ENCODE measurements around the gene TPRA1.
A peak's percentile ranks its signal among the peaks of the same experiment; 100 is the strongest.
"Not testable (repeated sequence)": the region's sequence is repeated elsewhere in the genome, so short reads cannot be mapped to it uniquely, and the experiment has no call there.

Gene TPRA1

DNA sequence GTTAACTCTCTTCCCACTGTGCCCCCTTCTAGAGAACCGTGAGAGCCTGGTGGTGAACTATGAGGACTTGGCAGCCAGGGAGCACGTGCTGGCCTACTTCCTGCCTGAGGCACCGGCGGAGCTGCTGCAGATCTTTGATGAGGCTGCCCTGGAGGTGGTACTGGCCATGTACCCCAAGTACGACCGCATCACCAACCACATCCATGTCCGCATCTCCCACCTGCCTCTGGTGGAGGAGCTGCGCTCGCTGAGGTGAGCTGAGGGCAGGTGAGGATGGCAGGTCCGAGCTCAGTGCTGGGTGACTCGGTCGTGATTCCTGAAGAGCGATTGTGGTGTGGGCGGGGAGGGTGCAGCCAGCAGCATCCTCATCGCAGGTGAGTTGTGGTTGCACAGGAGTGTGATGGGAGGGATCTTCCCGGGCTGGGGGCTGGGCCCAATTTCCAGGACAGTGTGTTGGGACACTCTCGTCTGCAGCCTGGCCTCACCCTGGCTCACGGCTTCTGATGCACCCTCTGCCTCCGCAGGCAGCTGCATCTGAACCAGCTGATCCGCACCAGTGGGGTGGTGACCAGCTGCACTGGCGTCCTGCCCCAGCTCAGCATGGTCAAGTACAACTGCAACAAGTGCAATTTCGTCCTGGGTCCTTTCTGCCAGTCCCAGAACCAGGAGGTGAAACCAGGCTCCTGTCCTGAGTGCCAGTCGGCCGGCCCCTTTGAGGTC is 15.7 kb upstream of the TPRA1 start:
- H3K4me3 Mint-ChIP-seq: no peak overlapping the region
- H3K27me3 Mint-ChIP-seq: no peaks in the 10 kb centered on the region
- no peaks in the 10 kb centered on the region for H3K9me3 Mint-ChIP-seq
- no peak for ATAC-seq
- H3K27ac Mint-ChIP-seq: no peak overlapping the region
- peaks cover 44% of the 10 kb centered on the region for H3K4me1 Mint-ChIP-seq
- H3K36me3 Mint-ChIP-seq: peaks cover 92% of the 10 kb centered on the region

DNA sequence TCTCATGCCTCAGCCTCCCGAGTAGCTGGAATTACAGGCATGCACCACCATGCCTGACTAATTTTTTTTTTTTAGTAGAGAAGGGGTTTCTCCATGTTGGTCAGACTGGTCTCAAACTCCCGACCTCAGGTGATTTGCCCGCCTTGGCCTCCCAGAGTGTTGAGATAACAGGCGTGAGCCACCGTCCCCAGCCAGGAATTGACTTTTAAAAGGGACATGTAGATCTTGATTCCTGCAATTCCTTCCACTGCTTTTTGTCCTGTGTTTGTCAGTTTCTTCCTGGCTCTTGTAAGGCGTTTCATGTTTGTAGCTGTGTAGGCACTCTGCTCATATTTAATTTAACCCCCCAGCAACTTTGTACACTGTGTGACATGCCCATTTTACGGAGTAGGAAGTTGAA is 15.0 kb upstream of the TPRA1 start:
- not testable (repeated sequence) for H3K4me3 Mint-ChIP-seq, H3K27ac Mint-ChIP-seq, H3K27me3 Mint-ChIP-seq, H3K9me3 Mint-ChIP-seq, ATAC-seq
- Mint-ChIP-seq H3K4me1 (peaks cover 45% of the 10 kb centered on the region), H3K36me3 (peaks cover 85% of the 10 kb centered on the region)

DNA sequence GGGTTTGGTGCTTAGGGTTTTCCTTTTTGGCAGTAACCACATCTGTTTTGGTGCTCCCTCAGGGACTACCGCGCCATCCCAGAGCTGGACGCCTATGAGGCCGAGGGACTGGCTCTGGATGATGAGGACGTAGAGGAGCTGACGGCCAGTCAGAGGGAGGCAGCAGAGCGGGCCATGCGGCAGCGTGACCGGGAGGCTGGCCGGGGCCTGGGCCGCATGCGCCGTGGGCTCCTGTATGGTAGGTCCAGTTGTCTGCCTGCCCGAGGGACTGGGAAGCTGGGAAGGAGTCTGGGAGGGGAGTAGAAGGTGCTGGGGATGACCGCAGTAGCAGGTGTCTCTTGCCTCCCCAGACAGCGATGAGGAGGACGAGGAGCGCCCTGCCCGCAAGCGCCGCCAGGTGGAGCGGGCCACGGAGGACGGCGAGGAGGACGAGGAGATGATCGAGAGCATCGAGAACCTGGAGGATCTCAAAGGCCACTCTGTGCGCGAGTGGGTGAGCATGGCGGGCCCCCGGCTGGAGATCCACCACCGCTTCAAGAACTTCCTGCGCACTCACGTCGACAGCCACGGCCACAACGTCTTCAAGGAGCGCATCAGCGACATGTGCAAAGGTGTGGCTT is 14.1 kb upstream of the TPRA1 start:
- Mint-ChIP-seq H3K9me3 (no peaks in the 10 kb centered on the region), H3K4me1 (peaks cover 36% of the 10 kb centered on the region), H3K4me3 (no peak overlapping the region), H3K27ac (no peak overlapping the region), H3K27me3 (no peaks in the 10 kb centered on the region), H3K36me3 (peaks cover 76% of the 10 kb centered on the region)
- ATAC-seq: no peak

DNA sequence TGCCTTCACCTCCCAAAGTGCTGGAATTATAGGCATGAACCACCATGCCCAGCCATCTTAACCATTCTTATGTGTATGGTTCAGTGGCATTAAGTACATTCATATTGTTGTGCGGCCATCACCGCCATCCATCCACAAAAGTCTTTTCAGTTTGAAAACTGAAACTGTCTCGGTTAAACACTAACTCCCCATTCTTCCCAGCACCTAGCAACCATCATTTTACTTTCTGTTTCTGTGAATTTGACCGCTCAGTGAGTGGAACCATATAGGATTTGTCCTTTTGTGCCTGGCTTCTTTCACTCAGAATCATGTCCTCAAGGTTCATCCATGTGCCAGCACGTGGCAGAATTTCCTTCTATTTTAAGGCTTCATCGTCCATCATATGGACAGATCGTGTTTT is 13.5 kb upstream of the TPRA1 start:
- ATAC-seq: no peak
- Mint-ChIP-seq H3K27ac (no peak overlapping the region), H3K36me3 (peaks cover 72% of the 10 kb centered on the region), H3K4me3 (no peak overlapping the region), H3K4me1 (peaks cover 34% of the 10 kb centered on the region), H3K9me3 (no peaks in the 10 kb centered on the region), H3K27me3 (no peaks in the 10 kb centered on the region)

DNA sequence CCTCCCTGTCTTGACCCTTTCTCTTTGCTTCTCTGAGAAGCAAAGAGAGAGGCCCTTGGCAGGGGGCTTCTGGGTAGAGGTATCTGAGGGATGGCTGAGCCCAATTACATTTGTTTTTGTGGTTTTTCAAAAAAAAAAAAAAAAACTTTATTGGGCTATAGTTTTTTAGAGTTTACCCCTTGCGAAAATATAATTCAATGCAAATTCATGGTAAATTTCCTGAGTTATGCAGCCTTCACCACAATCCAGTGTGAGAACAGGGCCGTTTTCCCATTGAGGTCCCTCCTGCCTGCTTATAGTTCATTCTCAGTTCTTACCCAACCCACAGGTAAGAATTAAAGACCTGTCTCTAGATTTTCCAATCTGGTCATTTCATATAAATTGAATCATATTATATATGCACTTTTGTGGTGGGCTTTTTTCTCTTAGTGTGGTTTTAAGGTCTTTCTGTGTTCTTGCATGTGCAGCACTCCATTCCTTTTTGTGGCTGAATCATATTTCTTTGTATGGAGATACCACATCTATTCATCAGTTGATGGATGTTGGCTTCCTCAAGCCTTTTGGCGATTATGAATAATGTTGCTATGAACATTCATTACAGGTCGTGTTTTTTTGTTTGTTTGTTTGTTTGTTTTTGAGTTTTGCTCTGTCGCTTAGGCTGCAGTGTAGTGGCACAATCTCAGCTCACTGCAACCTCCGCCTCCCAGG is 10.4 kb upstream of the TPRA1 start:
- Mint-ChIP-seq H3K27me3 (no peaks in the 10 kb centered on the region), H3K4me1 (peaks cover 44% of the 10 kb centered on the region), H3K9me3 (no peaks in the 10 kb centered on the region), H3K4me3 (no peak overlapping the region), H3K27ac (no peak overlapping the region), H3K36me3 (peaks cover 40% of the 10 kb centered on the region)
- ATAC-seq: no peak

DNA sequence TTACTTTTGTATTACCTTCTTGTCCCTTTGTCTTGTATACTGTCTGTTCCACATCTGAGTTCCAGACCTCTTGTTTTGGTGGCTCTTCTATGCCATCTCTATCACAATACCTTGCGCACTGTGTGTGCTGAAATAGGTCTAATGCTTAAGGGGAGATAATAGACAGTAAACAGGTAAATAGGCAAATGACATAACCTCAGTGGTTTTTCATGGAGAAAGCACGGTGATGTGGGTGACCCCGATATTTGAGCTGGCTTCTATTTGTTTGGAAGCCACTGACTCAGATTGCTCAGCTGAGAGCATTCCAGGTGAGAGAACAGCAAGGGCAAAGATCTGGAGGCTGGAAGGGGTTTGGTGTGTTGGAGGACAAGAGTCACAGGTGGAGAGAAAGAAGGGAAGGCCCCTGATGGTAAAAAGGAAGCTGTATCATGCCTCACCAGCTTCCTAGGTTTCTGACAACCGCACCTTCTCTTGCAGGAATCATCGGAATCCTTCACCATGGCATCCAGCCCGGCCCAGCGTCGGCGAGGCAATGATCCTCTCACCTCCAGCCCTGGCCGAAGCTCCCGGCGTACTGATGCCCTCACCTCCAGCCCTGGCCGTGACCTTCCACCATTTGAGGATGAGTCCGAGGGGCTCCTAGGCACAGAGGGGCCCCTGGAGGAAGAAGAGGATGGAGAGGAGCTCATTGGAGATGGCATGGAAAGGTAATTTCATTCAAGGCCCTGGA is 8.5 kb upstream of the TPRA1 start:
- peaks cover 21% of the 10 kb centered on the region for H3K36me3 Mint-ChIP-seq
- no peaks in the 10 kb centered on the region for H3K9me3 Mint-ChIP-seq
- ATAC-seq: no peak

DNA sequence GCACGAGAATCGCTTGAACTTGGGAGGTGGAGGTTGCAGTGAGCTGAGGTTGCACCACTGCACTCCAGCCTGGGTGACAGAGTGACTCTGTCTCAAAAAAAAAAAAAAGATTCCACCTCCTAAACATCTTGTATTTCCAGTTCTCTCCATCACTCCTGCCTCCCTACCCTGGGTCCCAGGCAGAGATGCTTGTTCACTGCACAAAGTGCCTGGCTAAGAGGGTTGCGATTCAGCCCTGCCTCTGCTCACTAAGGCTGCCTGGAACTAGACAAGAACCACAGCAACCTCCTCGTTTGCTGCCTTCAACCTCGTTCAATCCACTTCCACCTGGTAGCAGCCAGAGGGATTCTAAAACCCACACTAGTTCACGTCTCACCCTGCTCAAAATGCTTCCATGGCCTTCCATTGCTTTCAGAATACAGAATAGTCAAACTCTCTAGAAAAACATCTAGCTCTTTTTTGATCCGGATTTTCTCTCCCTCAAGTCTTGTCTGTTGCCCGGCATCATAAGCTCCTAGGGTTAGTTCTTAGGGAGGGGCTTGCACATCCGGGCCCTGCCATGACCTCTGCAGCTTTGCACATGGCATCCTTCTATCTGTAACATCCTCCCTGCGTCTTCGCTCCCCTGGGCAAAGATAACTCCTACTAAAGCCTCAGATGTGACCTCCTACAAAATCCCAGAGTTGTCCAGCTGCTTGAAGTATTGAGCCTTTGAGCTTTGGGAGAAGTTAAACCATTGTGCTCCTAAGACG is 6.7 kb upstream of the TPRA1 start:
- ATAC-seq: no peak
- H3K27me3 Mint-ChIP-seq: no peaks in the 10 kb centered on the region

More for the DNA sequence above, 8.5 kb upstream of the TPRA1 start:
- H3K4me1 Mint-ChIP-seq: peaks cover 44% of the 10 kb centered on the region
- peak overlapping the region; percentile 84 for H3K4me3 Mint-ChIP-seq
- no peaks in the 10 kb centered on the region for H3K27me3 Mint-ChIP-seq
- H3K27ac Mint-ChIP-seq: peak overlapping the region; percentile 86

DNA sequence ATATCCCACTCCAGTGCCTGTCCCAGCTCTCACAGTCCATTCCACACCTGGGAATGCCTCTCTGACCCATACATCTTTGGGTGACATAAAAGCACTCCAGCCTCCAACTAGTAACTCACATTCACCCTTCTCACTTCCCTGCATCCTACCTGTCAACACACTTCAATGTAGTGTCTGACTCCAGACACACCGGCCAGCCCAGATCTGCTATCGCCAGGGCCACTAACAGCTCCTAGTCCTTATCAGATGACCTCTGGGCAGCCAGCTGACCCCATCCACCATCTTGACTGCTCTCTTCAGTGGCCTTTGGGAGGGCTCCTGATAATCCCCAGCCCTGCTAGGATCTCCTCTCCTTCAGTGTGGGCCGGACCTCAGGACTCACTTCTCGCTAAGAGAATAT is 4.8 kb upstream of the TPRA1 start:
- Mint-ChIP-seq H3K9me3 (no peaks in the 10 kb centered on the region), H3K4me3 (no peak overlapping the region), H3K4me1 (peaks cover 33% of the 10 kb centered on the region), H3K36me3 (no peaks in the 10 kb centered on the region), H3K27me3 (no peaks in the 10 kb centered on the region), H3K27ac (no peak overlapping the region)
- no peak for ATAC-seq

More for the DNA sequence above, 6.7 kb upstream of the TPRA1 start:
- H3K4me1 Mint-ChIP-seq: peaks cover 37% of the 10 kb centered on the region
- peaks cover 7% of the 10 kb centered on the region for H3K36me3 Mint-ChIP-seq
- no peaks in the 10 kb centered on the region for H3K9me3 Mint-ChIP-seq
- peak overlapping the region; percentile 84 for H3K4me3 Mint-ChIP-seq
- peak overlapping the region; percentile 86 for H3K27ac Mint-ChIP-seq

DNA sequence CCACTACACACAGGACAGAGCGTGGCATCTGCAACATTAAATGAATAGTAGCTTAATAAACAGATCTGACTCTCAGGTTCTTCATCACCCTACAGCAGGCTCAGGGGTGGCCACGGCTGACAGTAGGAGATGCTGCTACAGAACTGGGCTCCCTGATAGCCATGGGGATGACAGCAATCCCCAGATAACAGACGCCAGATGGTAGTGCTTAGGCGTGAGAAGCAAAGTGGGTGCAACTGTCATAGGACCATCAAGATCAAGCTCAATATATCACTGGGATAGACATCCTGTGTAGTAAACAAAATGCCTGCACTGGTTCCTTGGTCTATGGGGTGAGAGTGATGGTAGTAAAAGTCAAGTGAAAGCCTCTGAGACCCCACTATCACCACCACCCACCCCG is 2.6 kb upstream of the TPRA1 start:
- peaks cover 39% of the 10 kb centered on the region for H3K4me1 Mint-ChIP-seq
- ATAC-seq: no peak
- no peak overlapping the region for H3K4me3 Mint-ChIP-seq
- no peak overlapping the region for H3K27ac Mint-ChIP-seq
- H3K27me3 Mint-ChIP-seq: no peaks in the 10 kb centered on the region
- H3K36me3 Mint-ChIP-seq: no peaks in the 10 kb centered on the region
- no peaks in the 10 kb centered on the region for H3K9me3 Mint-ChIP-seq

DNA sequence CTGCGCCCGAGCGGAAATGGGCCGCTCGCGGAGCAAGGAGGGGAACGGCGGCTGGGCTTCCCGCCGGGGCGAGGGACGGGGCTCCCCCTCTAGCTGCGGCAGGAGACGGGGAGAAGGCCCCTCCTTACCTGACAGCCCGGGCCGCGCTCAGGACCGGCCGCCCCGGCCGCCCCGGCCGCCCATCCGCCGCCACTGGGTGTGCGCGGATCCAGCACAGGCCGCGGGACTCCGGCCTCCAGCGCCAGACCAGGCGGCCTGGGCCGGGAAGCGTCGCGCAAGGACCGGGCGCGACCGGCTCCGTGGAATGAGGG is 296 bp downstream of the TPRA1 start:
- Mint-ChIP-seq H3K27me3 (no peaks in the 10 kb centered on the region), H3K9me3 (no peaks in the 10 kb centered on the region), H3K36me3 (peaks cover 8% of the 10 kb centered on the region), H3K4me3 (peak overlapping the region; percentile 87), H3K4me1 (peaks cover 50% of the 10 kb centered on the region), H3K27ac (peak overlapping the region; percentile 83)
- peak; percentile 67 for ATAC-seq

DNA sequence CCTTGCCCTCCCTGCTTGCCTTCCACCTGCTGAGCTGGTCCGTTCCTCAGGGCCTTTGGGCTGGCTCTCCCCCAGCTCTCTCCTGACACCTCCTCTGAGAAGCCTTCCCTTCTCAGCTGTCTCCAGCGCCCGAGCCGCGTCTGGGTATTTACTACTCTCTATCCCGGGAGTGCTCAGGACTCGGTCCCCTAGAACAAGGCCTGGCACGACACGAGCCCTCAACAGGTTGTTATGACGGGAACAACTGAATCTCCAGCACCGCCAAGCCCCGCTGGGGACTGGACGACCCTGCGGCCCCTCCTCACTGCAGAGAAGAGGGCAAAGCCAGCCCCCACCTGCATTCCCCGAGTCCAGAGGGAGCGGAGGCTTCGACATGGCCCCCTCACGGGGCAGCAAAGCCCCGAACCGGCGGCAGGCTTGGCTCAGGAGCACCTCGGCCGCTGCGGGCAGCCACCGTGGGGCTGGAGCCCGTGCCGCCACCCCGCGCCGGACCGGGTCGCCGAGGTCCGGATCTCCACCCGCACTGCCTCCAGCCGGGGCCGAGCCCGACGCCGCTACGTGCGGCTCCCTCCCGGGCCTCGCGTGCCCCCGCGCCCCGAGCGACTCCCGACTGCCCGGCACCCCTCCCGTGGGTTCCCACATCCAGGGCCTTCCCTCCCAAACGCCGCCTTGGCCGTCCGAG is 792 bp downstream of the TPRA1 start:
- Mint-ChIP-seq H3K36me3 (peaks cover 11% of the 10 kb centered on the region), H3K27ac (peak overlapping the region; percentile 83), H3K4me3 (peak overlapping the region; percentile 87), H3K27me3 (no peaks in the 10 kb centered on the region), H3K4me1 (peaks cover 53% of the 10 kb centered on the region), H3K9me3 (no peaks in the 10 kb centered on the region)
- peak; percentile 4 for ATAC-seq

DNA sequence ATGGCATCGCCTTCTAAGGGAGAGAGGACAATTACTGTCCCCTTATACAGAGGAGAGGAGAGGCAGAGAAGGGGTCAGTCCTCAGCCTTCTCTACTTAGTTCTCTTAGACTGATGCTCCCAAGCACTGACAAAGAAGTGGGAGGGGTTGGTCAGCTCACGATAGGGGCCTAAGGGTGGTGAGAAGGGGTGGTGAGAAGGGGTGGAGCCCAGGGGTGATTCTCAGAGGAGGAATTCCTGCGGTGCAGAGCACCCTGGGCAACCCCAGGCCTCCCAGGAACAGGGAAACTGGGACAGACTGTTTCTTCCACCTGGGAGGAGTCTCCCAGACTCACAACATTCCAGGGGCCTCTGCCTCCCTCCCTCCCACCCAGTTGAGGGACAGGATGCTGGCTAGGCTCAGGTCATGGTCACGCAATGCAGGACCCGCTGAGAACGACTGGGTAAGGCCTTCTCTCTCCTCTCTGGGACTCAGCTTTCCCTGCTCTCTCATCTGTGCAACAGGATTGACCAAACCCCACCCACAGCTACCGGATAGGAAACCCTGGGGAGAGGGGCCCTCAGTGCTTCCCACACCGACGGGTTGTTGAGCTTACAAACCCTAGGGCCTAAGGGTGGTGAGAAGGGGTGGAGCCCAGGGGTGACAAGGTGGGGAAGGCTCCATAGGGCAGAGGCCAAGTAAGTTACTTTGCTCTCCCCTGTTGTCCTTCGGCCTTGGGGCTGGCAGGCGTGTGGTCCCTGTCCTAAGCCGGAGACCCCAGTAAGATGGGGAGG is 1.5 kb downstream of the TPRA1 start:
- Mint-ChIP-seq H3K4me1 (peaks cover 53% of the 10 kb centered on the region), H3K4me3 (peak overlapping the region; percentile 80), H3K27ac (peak overlapping the region; percentile 83), H3K36me3 (peaks cover 11% of the 10 kb centered on the region), H3K9me3 (no peaks in the 10 kb centered on the region), H3K27me3 (no peaks in the 10 kb centered on the region)
- no peak for ATAC-seq

DNA sequence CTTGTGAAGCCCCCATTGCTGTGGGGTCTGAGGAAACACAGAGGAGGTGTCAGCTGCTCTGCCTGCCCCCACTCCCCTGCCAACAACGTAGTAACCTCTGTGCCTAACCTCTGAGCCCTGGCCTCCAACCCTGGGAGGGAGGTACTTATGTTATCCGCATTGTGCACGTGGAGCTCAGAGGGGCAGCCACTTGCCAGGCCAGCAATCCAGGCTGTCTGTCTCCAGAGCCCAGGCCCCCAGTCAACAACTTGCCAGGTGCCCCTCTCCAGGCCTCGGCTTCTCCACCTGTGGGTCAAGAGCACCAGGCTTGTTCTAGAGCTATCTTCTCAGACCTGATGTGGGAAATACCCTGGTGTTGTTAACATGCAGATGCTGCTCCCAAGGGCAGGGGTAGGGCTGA is 2.7 kb downstream of the TPRA1 start:
- Mint-ChIP-seq H3K36me3 (peaks cover 11% of the 10 kb centered on the region), H3K4me3 (no peak overlapping the region), H3K4me1 (peaks cover 53% of the 10 kb centered on the region), H3K9me3 (no peaks in the 10 kb centered on the region), H3K27ac (no peak overlapping the region), H3K27me3 (no peaks in the 10 kb centered on the region)
- no peak for ATAC-seq

All from stimulated activated memory B cell treated with anti-CD40 and anti-IgM and Interleukin-4, amounts not matched to agents 10 μg/mL and 1 μg/mL and 100 μg/mL, for 72 hours (primary cell).